ENCODE data around the gene MYH11. TPM values are rescaled to one million over a fixed set of nuclear protein-coding genes. Genes with fewer than 3 reads are reported as not detected.
"Not testable (repeated sequence)": the region's sequence is repeated elsewhere in the genome, so short reads cannot be mapped to it uniquely, and the experiment has no call there.

The MYH11 gene
- total RNA-seq, 2 donors from 2014 or later = 0.09 to 0.29 TPM

- no peak overlapping the region for H3K4me3 ChIP-seq (ENCODE audit: low read length)
- H3K4me3 Mint-ChIP-seq = no peak overlapping the region
- H3K4me1 ChIP-seq (ENCODE audit: control insufficient read depth, insufficient read depth, low read length) = no peaks in the 10 kb centered on the region
- H3K36me3 Mint-ChIP-seq (ENCODE audit: low read depth) = no peaks in the 10 kb centered on the region
- DNase-seq = no peak
- H3K27me3 Mint-ChIP-seq (ENCODE audit: insufficient read depth) = peaks cover 94% of the 10 kb centered on the region
- H3K27ac Mint-ChIP-seq = no peak overlapping the region
- peaks cover 42% of the 10 kb centered on the region for H3K9me3 Mint-ChIP-seq
- H3K4me1 Mint-ChIP-seq = no peaks in the 10 kb centered on the region
- H3K27ac ChIP-seq (ENCODE audit: low read depth, low read length) = no peak overlapping the region
- peaks cover 43% of the 10 kb centered on the region for H3K9me3 ChIP-seq (ENCODE audit: control insufficient read depth, low read length)
- H3K9ac ChIP-seq (ENCODE audit: extremely low read depth, low read length, poor library complexity, severe bottlenecking) = no peak overlapping the region
- no peaks in the 10 kb centered on the region for H3K36me3 ChIP-seq (ENCODE audit: control insufficient read depth, insufficient read depth, low read length)
- peaks cover 94% of the 10 kb centered on the region for H3K27me3 ChIP-seq (ENCODE audit: control insufficient read depth, insufficient read depth, low read length, poor library complexity, severe bottlenecking)
- TF ChIP-seq CTCF (conservative IDR thresholded peaks at IDR 0.05) = no peak
Observed at GRCh38 chr16:15816228-15816627, 40.6 kb downstream of the MYH11 start.

DNA sequence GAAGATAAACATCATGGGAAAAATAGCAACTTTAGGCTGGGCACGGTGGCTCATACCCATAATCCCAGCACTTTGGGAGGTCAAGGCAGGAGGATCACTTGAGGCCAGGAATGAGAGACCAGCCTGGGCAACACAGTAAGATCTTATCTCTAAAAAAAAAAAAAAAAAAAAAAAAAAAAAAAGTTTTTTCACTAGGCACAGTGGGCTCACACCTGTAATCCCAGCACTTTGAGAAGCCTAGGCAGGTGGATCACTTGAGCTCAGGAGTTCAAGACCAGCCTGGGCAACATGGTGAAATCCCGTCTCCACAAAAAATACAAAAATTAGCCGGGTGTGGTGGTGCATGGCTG lies 44.5 kb downstream of the MYH11 start:
- peaks cover 95% of the 10 kb centered on the region for H3K27me3 ChIP-seq (ENCODE audit: control insufficient read depth, insufficient read depth, low read length, poor library complexity, severe bottlenecking)

DNA sequence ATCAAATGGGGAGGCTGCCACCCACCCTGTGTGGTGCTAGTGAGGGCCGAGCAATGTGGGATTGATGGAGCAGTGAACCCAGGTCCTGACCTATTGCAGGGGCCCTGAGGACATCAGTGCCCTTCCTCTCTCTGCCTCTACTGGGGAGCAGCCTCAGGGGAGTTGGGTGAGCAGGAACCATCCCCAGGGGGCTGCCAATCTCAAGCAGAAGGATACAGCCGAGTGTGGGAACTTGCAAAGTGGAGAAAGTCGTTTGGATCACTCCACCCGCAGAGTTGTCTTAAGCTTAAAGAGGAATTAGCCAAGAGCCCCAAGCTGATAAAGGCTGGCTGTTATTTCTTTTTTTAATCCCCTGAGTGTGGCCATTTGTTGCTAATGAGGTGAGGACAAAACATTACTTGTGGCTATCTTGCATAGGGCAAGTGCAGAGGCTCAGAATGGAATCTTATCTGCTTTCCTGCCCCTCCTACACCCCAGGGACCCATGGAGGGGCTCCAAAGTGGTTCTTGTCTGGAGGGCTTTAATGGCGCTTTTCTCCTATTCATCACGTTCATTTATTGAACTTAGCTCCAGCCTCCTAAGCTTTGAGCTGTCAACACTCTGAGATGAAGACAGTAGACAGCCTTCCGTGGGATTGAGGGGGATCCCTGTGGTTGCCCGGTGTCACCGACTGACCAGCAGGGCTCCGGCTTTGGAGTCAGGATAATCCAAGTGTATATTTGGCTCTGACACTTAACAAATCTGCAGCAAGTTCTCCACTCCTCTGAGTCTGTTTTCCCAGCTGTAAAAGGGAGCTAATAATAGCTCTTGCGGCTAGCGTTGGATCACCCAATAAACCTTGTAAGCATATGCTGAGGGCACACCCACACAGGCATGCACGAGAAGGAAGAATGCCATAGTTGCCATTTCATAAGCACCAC lies 45.1 kb downstream of the MYH11 start:
- no peak overlapping the region for H3K27ac ChIP-seq (ENCODE audit: low read depth, low read length)
- H3K9me3 Mint-ChIP-seq = peaks cover 20% of the 10 kb centered on the region
- H3K36me3 ChIP-seq (ENCODE audit: control insufficient read depth, insufficient read depth, low read length) = no peaks in the 10 kb centered on the region
- H3K4me1 ChIP-seq (ENCODE audit: control insufficient read depth, insufficient read depth, low read length) = peaks cover 3% of the 10 kb centered on the region
- H3K36me3 Mint-ChIP-seq (ENCODE audit: low read depth) = no peaks in the 10 kb centered on the region
- H3K4me3 ChIP-seq (ENCODE audit: low read length) = no peak overlapping the region
- peak; percentile 28 for TF ChIP-seq CTCF (conservative IDR thresholded peaks at IDR 0.05)
- WGBS, 2 experiments (ENCODE audit: insufficient coverage in 1 of 2, insufficient read length in 1 of 2) = 68 to 72% methylated on average over 10 to 13 of the region's 13 CpGs
- no peaks in the 10 kb centered on the region for H3K4me1 Mint-ChIP-seq
- no peak overlapping the region for H3K4me3 Mint-ChIP-seq
- no peak overlapping the region for H3K27ac Mint-ChIP-seq
- DNase-seq = peak; percentile 66
- H3K9me3 ChIP-seq (ENCODE audit: control insufficient read depth, low read length) = peaks cover 37% of the 10 kb centered on the region
- peaks cover 96% of the 10 kb centered on the region for H3K27me3 Mint-ChIP-seq (ENCODE audit: insufficient read depth)
- H3K9ac ChIP-seq (ENCODE audit: extremely low read depth, low read length, poor library complexity, severe bottlenecking) = no peak overlapping the region
- peaks cover 95% of the 10 kb centered on the region for H3K27me3 ChIP-seq (ENCODE audit: control insufficient read depth, insufficient read depth, low read length, poor library complexity, severe bottlenecking)

More for the DNA sequence above, 44.5 kb downstream of the MYH11 start:
- not testable (repeated sequence) for H3K4me3 Mint-ChIP-seq; H3K4me1 ChIP-seq (ENCODE audit: control insufficient read depth, insufficient read depth, low read length); H3K36me3 Mint-ChIP-seq (ENCODE audit: low read depth); H3K4me1 Mint-ChIP-seq; H3K9ac ChIP-seq (ENCODE audit: extremely low read depth, low read length, poor library complexity, severe bottlenecking); H3K27ac ChIP-seq (ENCODE audit: low read depth, low read length); H3K27ac Mint-ChIP-seq; DNase-seq; H3K4me3 ChIP-seq (ENCODE audit: low read length); H3K36me3 ChIP-seq (ENCODE audit: control insufficient read depth, insufficient read depth, low read length)
- peaks cover 39% of the 10 kb centered on the region for H3K9me3 ChIP-seq (ENCODE audit: control insufficient read depth, low read length)
- 89% methylated on average over 3 of the region's 3 CpGs for WGBS, 2 experiments (ENCODE audit: insufficient coverage in 1 of 2, insufficient read length in 1 of 2)
- peaks cover 22% of the 10 kb centered on the region for H3K9me3 Mint-ChIP-seq
- H3K27me3 Mint-ChIP-seq (ENCODE audit: insufficient read depth) = peaks cover 96% of the 10 kb centered on the region
